Nephron progenitor cell (in vitro differentiated cells): ENCODE measurements around the gene AADACL4.
"Not testable (repeated sequence)": the region's sequence is repeated elsewhere in the genome, so short reads cannot be mapped to it uniquely, and the experiment has no call there.

Experiments used
- DNase-seq: peaks from one replicate; pipeline ENCODE4 v3.0.0; 2021
- H3K27ac Mint-ChIP-seq: 2 replicates; pipeline ENCODE4 v1.8.0; 2021; ENCODE audit warnings: mild to moderate bottlenecking, moderate library complexity, mixed read lengths
- H3K27me3 Mint-ChIP-seq: 2 replicates; pipeline ENCODE4 v1.8.0; 2021; ENCODE audit warnings: mild to moderate bottlenecking, low read depth, mixed read lengths; ENCODE audit not compliant: poor library complexity
- H3K36me3 Mint-ChIP-seq: 2 replicates; pipeline ENCODE4 v1.8.0; 2021; ENCODE audit warnings: low read depth, mixed read lengths
- H3K4me1 Mint-ChIP-seq: 2 replicates; pipeline ENCODE4 v1.8.0; 2021; ENCODE audit warnings: mixed read lengths
- H3K4me3 Mint-ChIP-seq: 2 replicates; pipeline ENCODE4 v1.8.0; 2021; ENCODE audit warnings: mild to moderate bottlenecking, moderate library complexity, mixed read lengths
- H3K9me3 Mint-ChIP-seq: 2 replicates; pipeline ENCODE4 v1.8.0; 2021; ENCODE audit warnings: mild to moderate bottlenecking, moderate library complexity, mixed read lengths
- TF ChIP-seq, protein P1 (sequence below): fragments of 200-600 bp; sonication (generic); IDR thresholded peaks from 2 replicates; pipeline ENCODE4 v1.5.0; 2021; ENCODE audit warnings: antibody characterized with exemption

The AADACL4 gene

DNA sequence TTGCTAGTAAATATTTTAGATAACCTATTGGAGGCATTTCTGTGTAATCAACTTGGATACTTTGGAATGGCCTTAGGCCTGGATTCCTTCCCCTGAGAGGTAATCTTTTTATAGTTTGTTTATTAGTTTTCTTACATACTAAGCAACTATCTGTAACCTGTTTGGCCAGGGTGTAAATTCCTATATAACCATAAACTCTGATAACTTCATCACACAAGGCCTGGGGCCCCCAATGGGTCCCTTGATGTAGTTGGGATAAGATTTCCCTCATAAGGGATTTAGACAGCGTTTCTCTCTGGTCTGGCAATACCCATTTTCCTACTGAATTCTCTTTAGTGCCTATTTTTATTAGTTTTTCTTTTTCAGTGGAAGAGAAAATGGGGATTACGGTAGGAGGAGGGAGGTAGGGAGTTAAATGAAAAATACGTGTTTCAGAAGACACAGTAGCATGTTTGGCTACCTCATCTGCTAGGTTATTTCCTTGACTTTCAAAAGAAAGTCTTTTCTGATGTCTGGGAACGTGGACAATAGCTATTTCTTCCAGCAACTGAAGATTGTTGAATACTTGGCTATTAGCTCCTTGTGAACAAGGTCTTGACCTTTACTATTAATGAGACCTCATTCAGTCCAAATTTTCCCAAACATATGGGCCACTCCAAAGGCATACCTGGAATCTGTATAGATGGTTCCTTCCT lies 64.7 kb downstream of the AADACL4 start:
- peaks cover under 1% of the 10 kb centered on the region for H3K4me1 Mint-ChIP-seq
- H3K9me3 Mint-ChIP-seq, result no peaks in the 10 kb centered on the region
- no peaks in the 10 kb centered on the region for H3K36me3 Mint-ChIP-seq
- H3K27ac Mint-ChIP-seq, result no peak overlapping the region
- DNase-seq, result no peak
- TF ChIP-seq, protein P1, sequence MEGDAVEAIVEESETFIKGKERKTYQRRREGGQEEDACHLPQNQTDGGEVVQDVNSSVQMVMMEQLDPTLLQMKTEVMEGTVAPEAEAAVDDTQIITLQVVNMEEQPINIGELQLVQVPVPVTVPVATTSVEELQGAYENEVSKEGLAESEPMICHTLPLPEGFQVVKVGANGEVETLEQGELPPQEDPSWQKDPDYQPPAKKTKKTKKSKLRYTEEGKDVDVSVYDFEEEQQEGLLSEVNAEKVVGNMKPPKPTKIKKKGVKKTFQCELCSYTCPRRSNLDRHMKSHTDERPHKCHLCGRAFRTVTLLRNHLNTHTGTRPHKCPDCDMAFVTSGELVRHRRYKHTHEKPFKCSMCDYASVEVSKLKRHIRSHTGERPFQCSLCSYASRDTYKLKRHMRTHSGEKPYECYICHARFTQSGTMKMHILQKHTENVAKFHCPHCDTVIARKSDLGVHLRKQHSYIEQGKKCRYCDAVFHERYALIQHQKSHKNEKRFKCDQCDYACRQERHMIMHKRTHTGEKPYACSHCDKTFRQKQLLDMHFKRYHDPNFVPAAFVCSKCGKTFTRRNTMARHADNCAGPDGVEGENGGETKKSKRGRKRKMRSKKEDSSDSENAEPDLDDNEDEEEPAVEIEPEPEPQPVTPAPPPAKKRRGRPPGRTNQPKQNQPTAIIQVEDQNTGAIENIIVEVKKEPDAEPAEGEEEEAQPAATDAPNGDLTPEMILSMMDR, result no peak
- H3K4me3 Mint-ChIP-seq, result no peak overlapping the region
- H3K27me3 Mint-ChIP-seq, result peaks cover 8% of the 10 kb centered on the region

- DNase-seq, result no peak
- Mint-ChIP-seq H3K27me3 (peaks cover 8% of the 10 kb centered on the region), H3K9me3 (no peaks in the 10 kb centered on the region), H3K4me1 (peaks cover 6% of the 10 kb centered on the region), H3K27ac (no peak overlapping the region), H3K4me3 (no peak overlapping the region), H3K36me3 (no peaks in the 10 kb centered on the region)
- TF ChIP-seq, protein P1, result no peak
These were observed 65.2 kb downstream of the AADACL4 start for GRCh38 chr1:12709091-12709491.

GRCh38 chr1:12709696-12710095 lies 65.8 kb downstream of the AADACL4 start:
- DNase-seq, result no peak
- H3K4me3 Mint-ChIP-seq, result no peak overlapping the region
- H3K36me3 Mint-ChIP-seq, result no peaks in the 10 kb centered on the region
- H3K9me3 Mint-ChIP-seq, result no peaks in the 10 kb centered on the region
- H3K4me1 Mint-ChIP-seq, result peaks cover 6% of the 10 kb centered on the region
- no peak overlapping the region for H3K27ac Mint-ChIP-seq
- TF ChIP-seq, protein P1, result no peak
- peaks cover 8% of the 10 kb centered on the region for H3K27me3 Mint-ChIP-seq

- no peak for DNase-seq
- TF ChIP-seq, protein P1, result no peak
- no peaks in the 10 kb centered on the region for H3K36me3 Mint-ChIP-seq
- peaks cover 8% of the 10 kb centered on the region for H3K27me3 Mint-ChIP-seq
- H3K4me1 Mint-ChIP-seq, result peaks cover 6% of the 10 kb centered on the region
- H3K4me3 Mint-ChIP-seq, result no peak overlapping the region
- no peaks in the 10 kb centered on the region for H3K9me3 Mint-ChIP-seq
- no peak overlapping the region for H3K27ac Mint-ChIP-seq
These were observed 67.7 kb downstream of the AADACL4 start for GRCh38 chr1:12711536-12711935.

DNA sequence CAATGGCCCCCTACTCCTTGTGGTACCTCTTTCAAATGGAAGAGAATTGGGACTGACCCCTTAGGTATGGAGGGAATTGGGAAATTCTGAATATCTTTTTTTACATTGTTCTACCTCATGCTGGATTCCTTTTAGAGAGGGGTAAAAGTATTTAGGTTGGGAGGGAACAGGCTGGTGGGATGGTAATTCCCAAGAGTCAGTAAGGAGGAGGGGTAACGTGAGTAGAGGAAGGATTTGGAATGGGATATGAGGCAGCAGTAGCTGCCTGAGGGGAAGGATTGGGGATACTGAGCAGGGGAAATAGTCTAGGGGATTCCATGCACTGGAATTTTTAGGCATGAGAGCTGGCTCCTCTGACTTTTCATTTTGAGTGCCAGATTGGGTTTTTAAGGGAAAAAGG lies 68.2 kb downstream of the AADACL4 start:
- Mint-ChIP-seq H3K9me3 (no peaks in the 10 kb centered on the region), H3K4me1 (peaks cover 6% of the 10 kb centered on the region), H3K27me3 (peaks cover 12% of the 10 kb centered on the region), H3K27ac (no peak overlapping the region), H3K36me3 (no peaks in the 10 kb centered on the region), H3K4me3 (no peak overlapping the region)
- TF ChIP-seq, protein P1, result no peak
- DNase-seq, result no peak

GRCh38 chr1:12712929-12713328 lies 69.0 kb downstream of the AADACL4 start:
- Mint-ChIP-seq H3K4me1 (peaks cover 13% of the 10 kb centered on the region), H3K36me3 (no peaks in the 10 kb centered on the region), H3K27me3 (peaks cover 13% of the 10 kb centered on the region), H3K9me3 (no peaks in the 10 kb centered on the region), H3K27ac (no peak overlapping the region), H3K4me3 (no peak overlapping the region)
- DNase-seq, result no peak
- TF ChIP-seq, protein P1, result no peak

- H3K9me3 Mint-ChIP-seq, H3K36me3 Mint-ChIP-seq, H3K4me3 Mint-ChIP-seq, DNase-seq: not testable (repeated sequence)
- Mint-ChIP-seq H3K4me1 (peaks cover 13% of the 10 kb centered on the region), H3K27ac (peak overlapping the region; percentile 13), H3K27me3 (peaks cover 13% of the 10 kb centered on the region)
These were observed 69.8 kb downstream of the AADACL4 start for GRCh38 chr1:12713651-12714050.
